Measurements from ENCODE around the gene AKT3.

Gene AKT3

GRCh38 chr1:243487649-243488227 is 362.3 kb downstream of the AKT3 start:
- no peak for DNase-seq (ENCODE audit: low spot score)

GRCh38 chr1:243487036-243487648 is 362.9 kb downstream of the AKT3 start:
- DNase-seq (ENCODE audit: low spot score), result no peak

- DNase-seq (ENCODE audit: low spot score), result no peak
Observed at GRCh38 chr1:243483952-243484351, 366.1 kb downstream of the AKT3 start.

GRCh38 chr1:243483071-243483771 is 366.8 kb downstream of the AKT3 start:
- DNase-seq (ENCODE audit: low spot score), result no peak

GRCh38 chr1:243482141-243483022 is 367.7 kb downstream of the AKT3 start:
- DNase-seq (ENCODE audit: low spot score), result no peak

- DNase-seq (ENCODE audit: low spot score), result no peak
Observed at GRCh38 chr1:243481101-243481500, 368.9 kb downstream of the AKT3 start.

GRCh38 chr1:243477731-243478290 is 372.2 kb downstream of the AKT3 start:
- no peak for DNase-seq (ENCODE audit: low spot score)

GRCh38 chr1:243475966-243476365 is 374.1 kb downstream of the AKT3 start:
- no peak for DNase-seq (ENCODE audit: low spot score)

- no peak for DNase-seq (ENCODE audit: low spot score)
Observed at GRCh38 chr1:243474906-243475305, 375.1 kb downstream of the AKT3 start.

- no peak for DNase-seq (ENCODE audit: low spot score)
Observed at GRCh38 chr1:243474136-243474881, 375.7 kb downstream of the AKT3 start.

- DNase-seq (ENCODE audit: low spot score), result no peak
Observed at GRCh38 chr1:243473227-243474135, 376.6 kb downstream of the AKT3 start.

GRCh38 chr1:243471754-243472745 is 378.0 kb downstream of the AKT3 start:
- no peak for DNase-seq (ENCODE audit: low spot score)

GRCh38 chr1:243471026-243471685 is 378.9 kb downstream of the AKT3 start:
- DNase-seq (ENCODE audit: low spot score), result no peak

- DNase-seq (ENCODE audit: low spot score), result no peak
Observed at GRCh38 chr1:243470502-243470901, 379.5 kb downstream of the AKT3 start.

GRCh38 chr1:243469497-243469896 is 380.5 kb downstream of the AKT3 start:
- no peak for DNase-seq (ENCODE audit: low spot score)

GRCh38 chr1:243465738-243466137 is 384.3 kb downstream of the AKT3 start:
- DNase-seq (ENCODE audit: low spot score), result no peak

GRCh38 chr1:243465081-243465480 is 385.0 kb downstream of the AKT3 start:
- DNase-seq (ENCODE audit: low spot score), result no peak

GRCh38 chr1:243462929-243463697 is 386.9 kb downstream of the AKT3 start:
- no peak for DNase-seq (ENCODE audit: low spot score)
